A673 (cell line): ENCODE data around the gene MUS81. TPM values are rescaled to one million over a fixed set of nuclear protein-coding genes. Genes with fewer than 3 reads are reported as not detected.

Source experiments
- BruUV-seq: library from RNA; stranded (reverse); fragments of 400-500 nt; replicated peaks from 2 replicates; lab custom pipeline; 2021; lab: Mats Ljungman, UMichigan
- CTCF ChIA-PET: fragments of 300-600 bp; sonication (Branson Sonifier 250); formaldehyde crosslinking; loops from one replicate; lab custom pipeline; 2022; ENCODE audit warnings: antibody characterized with exemption; lab: Charles Lee
- POLR2A ChIA-PET: fragments of 300-600 bp; sonication (Branson Sonifier 250); formaldehyde crosslinking; loops from one replicate; lab custom pipeline; 2022; ENCODE audit warnings: antibody characterized with exemption; ENCODE audit not compliant: low non-redundant PET; lab: Charles Lee
- DNase-seq: peaks from one replicate; pipeline ENCODE4 v3.0.0-alpha.2; 2015; ENCODE audit warnings: low spot score
- H3K27ac ChIP-seq: fragments of 200-600 bp; sonication (generic); 2 replicates; pipeline ENCODE4 v1.5.1; 2016; ENCODE audit warnings: mixed run types, low read depth, mild to moderate bottlenecking, mixed read lengths, antibody characterized with exemption, low read length; ENCODE audit not compliant: poor library complexity, severe bottlenecking
- H3K27me3 ChIP-seq: fragments of 200-600 bp; sonication (generic); replicated peaks from 2 replicates; pipeline ENCODE4 v1.6.1; 2017; ENCODE audit warnings: mixed run types, low read depth, mild to moderate bottlenecking, mixed read lengths, antibody characterized with exemption, low read length; ENCODE audit not compliant: insufficient read depth, poor library complexity
- H3K36me3 ChIP-seq: fragments of 200-600 bp; sonication (generic); 2 replicates; pipeline ENCODE4 v1.6.1; 2016; ENCODE audit warnings: mixed run types, mild to moderate bottlenecking, mixed read lengths, antibody characterized with exemption, low read length; ENCODE audit not compliant: insufficient read depth, poor library complexity, severe bottlenecking
- H3K4me1 ChIP-seq: fragments of 200-600 bp; sonication (generic); 2 replicates; pipeline ENCODE4 v1.6.1; 2017; ENCODE audit warnings: mixed run types, mild to moderate bottlenecking, mixed read lengths, antibody characterized with exemption, low read length; ENCODE audit not compliant: insufficient read depth, poor library complexity, severe bottlenecking
- H3K4me3 ChIP-seq: fragments of 200-600 bp; sonication (generic); 2 replicates; pipeline ENCODE4 v1.5.1; 2016; ENCODE audit warnings: low read depth, mixed run types, mild to moderate bottlenecking, mixed read lengths, low read length; ENCODE audit not compliant: poor library complexity, severe bottlenecking
- H3K9me3 ChIP-seq: fragments of 200-600 bp; sonication (generic); 2 replicates; pipeline ENCODE4 v1.6.1; 2016; ENCODE audit warnings: mixed run types, low read depth, mild to moderate bottlenecking, mixed read lengths, antibody characterized with exemption, low read length; ENCODE audit not compliant: poor library complexity, severe bottlenecking
- EZH2 ChIP-seq: fragments of 200-600 bp; sonication (generic); IDR thresholded peaks from 2 replicates; pipeline ENCODE4 v1.6.1; 2017; ENCODE audit warnings: borderline replicate concordance, low read depth, mild to moderate bottlenecking, mixed read lengths, antibody characterized with exemption, low read length; ENCODE audit not compliant: poor library complexity, severe bottlenecking
- intact Hi-C: fragments of 100-400 bp; cut with micrococcal nuclease; formaldehyde crosslinking; loops from one replicate; pipeline ENCODE4 v1.10.0; 2022; ENCODE audit not compliant: unreplicated experiment
- total RNA-seq: library from RNA; stranded (reverse); gene quantifications from 2 replicates; pipeline ENCODE4 v1.2.3, GENCODE V29; 2021
- TF ChIP-seq, protein P1 (sequence below): fragments of 300-800, 200-600 bp; sonication (generic); conservative IDR thresholded peaks from 2 replicates; pipeline ENCODE4 v1.5.1; 2017; ENCODE audit warnings: low read depth, mild to moderate bottlenecking, antibody characterized with exemption, low read length, moderate library complexity, mixed read lengths

The MUS81 gene
- total RNA-seq, 1 experiment from 2014 or later = 77.4 TPM

DNA sequence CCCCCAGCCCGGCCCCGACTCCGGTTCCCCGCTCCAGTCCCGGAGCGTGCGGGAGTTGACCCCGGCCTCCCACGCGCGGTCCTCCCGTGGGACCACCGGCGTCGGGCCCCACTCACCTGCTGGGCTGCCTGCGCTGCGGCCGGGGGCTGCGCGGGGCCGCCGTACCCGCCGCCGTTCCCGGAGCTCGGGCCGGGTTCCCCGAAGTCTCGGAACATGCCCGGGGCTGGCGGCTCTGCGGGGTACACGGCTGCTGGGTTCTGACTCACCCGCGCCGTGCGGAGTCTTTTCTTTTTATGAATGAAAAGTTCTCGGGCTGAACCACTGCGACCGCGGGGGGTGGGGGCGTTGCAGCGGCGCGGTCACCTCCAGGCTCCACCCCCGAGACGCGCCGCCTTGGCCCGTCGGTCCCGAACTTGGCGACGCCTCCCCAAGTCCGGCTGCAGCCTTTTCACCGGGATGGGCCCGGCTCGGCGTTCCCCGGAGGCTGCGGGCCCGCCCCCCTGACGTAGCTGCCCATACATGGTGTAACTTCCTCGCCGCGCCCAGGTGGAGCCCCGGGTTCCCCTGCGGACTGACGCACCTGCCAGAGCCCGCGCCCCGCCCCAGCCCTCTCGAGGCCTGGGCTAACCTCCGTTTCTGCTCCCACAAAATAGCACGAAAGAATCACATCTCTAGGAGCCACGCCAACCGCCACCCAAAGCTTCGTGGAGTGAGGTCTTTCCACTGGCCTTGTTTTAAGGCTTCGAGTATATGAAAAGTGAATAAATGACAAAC, 40.1 kb downstream of the MUS81 start, which contains the start of gene FOSL1:
TSS of gene FOSL1 (minus strand) at position 264 of the 774 bp plus-strand sequence. CDS start at position 215, 49 bp downstream.
- H3K36me3 ChIP-seq = no peaks in the 10 kb centered on the region
- BruUV-seq = no TSS peak
- peak; percentile 94 for DNase-seq
- peaks cover 6% of the 10 kb centered on the region for H3K4me1 ChIP-seq
- peak within 1 kb of the TSS; percentile 47 for H3K27ac ChIP-seq
- H3K27me3 ChIP-seq = no peaks in the 10 kb centered on the region
- TF ChIP-seq EZH2 = no peak
- TF ChIP-seq, protein P1, sequence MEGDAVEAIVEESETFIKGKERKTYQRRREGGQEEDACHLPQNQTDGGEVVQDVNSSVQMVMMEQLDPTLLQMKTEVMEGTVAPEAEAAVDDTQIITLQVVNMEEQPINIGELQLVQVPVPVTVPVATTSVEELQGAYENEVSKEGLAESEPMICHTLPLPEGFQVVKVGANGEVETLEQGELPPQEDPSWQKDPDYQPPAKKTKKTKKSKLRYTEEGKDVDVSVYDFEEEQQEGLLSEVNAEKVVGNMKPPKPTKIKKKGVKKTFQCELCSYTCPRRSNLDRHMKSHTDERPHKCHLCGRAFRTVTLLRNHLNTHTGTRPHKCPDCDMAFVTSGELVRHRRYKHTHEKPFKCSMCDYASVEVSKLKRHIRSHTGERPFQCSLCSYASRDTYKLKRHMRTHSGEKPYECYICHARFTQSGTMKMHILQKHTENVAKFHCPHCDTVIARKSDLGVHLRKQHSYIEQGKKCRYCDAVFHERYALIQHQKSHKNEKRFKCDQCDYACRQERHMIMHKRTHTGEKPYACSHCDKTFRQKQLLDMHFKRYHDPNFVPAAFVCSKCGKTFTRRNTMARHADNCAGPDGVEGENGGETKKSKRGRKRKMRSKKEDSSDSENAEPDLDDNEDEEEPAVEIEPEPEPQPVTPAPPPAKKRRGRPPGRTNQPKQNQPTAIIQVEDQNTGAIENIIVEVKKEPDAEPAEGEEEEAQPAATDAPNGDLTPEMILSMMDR = no peak
- POLR2A ChIA-PET = interaction anchor here (0.6 kb wide), 2 partner anchors 11 to 1405 kb away, joined by 3 to 5 read pairs; no protein-coding TSS in a partner anchor
- intact Hi-C loops = no loop called here
- CTCF ChIA-PET = interaction anchor here (1.2 to 1.8 kb wide), 2 partner anchors 12 to 15 kb away, joined by 3 to 11 read pairs; partner anchors contain the start of gene FIBP
- no peaks in the 10 kb centered on the region for H3K9me3 ChIP-seq
- H3K4me3 ChIP-seq = peak within 1 kb of the TSS; percentile 65

GRCh38 chr11:65900899-65901180, 40.6 kb downstream of the MUS81 start:
- Histone ChIP-seq H3K4me1 (peaks cover 6% of the 10 kb centered on the region), H3K27me3 (no peaks in the 10 kb centered on the region), H3K27ac (no peak overlapping the region), H3K36me3 (no peaks in the 10 kb centered on the region), H3K9me3 (no peaks in the 10 kb centered on the region), H3K4me3 (no peak overlapping the region)
- intact Hi-C loops = no loop called here
- POLR2A ChIA-PET = interaction anchor here (0.6 kb wide), 2 partner anchors 11 to 1406 kb away, joined by 3 to 5 read pairs; no protein-coding TSS in a partner anchor
- TF ChIP-seq, protein P1 = no peak
- no peak for TF ChIP-seq EZH2
- BruUV-seq = no TSS peak
- CTCF ChIA-PET = interaction anchor here (1.2 to 1.8 kb wide), 2 partner anchors 12 to 16 kb away, joined by 3 to 11 read pairs; partner anchors contain the start of gene FIBP
- no peak for DNase-seq

GRCh38 chr11:65903068-65903481, 42.8 kb downstream of the MUS81 start:
- intact Hi-C loops = no loop called here
- no peak for DNase-seq
- CTCF ChIA-PET = no interaction called here
- H3K4me1 ChIP-seq = peaks cover 6% of the 10 kb centered on the region
- POLR2A ChIA-PET = no interaction called here
- TF ChIP-seq, protein P1 = no peak
- no peak for TF ChIP-seq EZH2
- H3K27me3 ChIP-seq = no peaks in the 10 kb centered on the region
- H3K9me3 ChIP-seq = no peaks in the 10 kb centered on the region
- no peaks in the 10 kb centered on the region for H3K36me3 ChIP-seq
- no TSS peak for BruUV-seq
- no peak overlapping the region for H3K27ac ChIP-seq
- H3K4me3 ChIP-seq = no peak overlapping the region
